Inflammatory macrophage treated with lipopolysaccharide for 1 hour (primary cell): ENCODE measurements around the gene RPL7L1.

Experiments used
- DNase-seq, 2 donors: peaks; one replicate each; pipeline ENCODE4 v3.0.0-alpha.2; 2020 to 2022

The RPL7L1 gene

DNA sequence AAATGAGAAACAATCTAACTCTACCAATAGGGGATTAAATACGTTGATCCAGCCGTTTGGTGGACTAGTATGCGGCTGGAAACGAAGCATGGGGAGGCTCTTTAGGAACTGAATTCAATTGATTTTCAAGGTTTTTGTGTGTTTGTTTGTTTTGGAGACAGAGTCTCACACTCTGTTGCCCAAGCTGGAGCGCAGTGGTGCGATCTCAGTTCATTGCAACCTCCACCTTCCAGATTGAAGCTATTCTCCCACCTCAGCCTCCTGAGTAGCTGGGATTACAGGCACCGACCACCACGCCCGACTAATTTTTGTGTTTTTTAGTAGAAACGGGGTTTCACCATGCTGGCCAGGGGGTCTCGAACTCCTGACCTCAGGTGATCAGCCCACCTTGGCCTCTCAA lies 57.0 kb downstream of the RPL7L1 start:
- DNase-seq = no peak

DNA sequence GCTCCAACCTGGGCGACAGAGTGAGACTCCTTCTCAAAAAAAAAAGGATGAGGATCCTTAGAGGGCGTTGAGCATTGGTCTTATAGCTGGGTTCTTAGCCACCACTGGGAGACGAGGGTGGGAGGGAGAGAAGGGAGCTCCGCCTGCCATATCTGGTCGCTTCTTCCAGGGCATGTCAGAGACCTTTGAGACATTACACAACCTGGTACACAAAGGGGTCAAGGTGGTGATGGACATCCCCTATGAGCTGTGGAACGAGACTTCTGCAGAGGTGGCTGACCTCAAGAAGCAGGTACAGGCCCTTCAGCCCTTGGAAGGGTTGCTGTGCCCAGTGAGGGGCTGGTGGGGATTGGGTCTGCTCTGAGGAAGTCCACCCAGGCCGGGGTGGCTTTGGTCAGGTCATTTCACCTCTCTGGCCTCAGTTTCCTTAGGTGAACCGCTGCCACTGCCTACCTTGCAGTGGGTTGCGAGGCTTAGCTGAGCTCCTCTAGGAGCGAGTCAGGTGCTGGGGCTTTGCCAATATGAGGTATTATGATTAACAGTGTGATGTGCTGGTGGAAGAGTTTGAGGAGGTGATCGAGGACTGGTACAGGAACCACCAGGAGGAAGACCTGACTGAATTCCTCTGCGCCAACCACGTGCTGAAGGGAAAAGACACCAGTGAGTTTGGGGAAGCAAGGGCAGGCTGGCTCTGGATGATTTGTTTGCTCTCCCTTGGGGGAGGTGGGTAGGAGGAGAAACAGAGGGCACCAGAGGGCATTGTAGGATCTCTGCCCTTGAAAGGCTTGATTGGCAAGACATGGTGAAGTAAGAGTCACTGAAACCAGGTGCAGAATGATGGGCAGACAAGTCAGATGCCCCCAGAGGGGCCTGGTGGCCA lies 58.4 kb downstream of the RPL7L1 start:
- DNase-seq = no peak

- no peak for DNase-seq
Measured at GRCh38 chr6:42938428-42938796, 59.0 kb downstream of the RPL7L1 start.

DNA sequence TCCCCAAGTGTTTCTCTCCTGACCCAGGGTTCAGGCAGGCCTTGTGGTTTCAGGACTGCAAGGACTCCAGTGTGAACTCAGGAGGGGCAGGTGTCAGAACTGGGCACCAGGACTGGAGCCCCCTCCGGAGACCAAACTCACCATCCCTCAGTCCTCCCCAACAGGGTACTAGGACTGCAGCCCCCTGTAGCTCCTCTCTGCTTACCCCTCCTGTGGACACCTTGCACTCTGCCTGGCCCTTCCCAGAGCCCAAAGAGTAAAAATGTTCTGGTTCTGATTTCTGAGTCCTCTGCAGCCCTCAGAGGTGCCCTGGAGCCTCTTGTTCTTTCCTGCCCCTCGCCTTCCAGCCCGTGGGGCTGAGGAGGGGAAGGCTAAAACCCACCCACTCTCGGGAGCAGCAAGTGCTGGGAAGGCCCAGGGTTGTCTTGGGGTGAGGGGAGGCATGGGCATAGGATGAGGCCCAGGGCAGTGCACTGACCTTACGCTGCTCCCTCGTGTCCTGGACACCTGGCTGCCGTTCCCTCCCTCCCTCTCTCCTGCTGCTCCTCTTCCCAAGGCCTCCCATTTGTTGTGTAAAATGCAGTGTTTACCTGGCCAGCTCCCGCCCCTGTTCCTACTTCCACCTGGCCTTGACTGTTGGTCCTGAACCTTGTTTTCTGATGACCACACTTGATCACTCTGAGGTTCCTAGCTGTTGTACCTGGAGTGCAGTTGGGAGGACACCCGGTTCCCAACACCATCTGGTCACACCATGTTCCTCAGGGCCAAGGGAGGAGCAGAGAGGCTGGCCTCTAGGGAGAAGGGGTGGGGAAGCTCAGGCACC lies 59.8 kb downstream of the RPL7L1 start:
- DNase-seq = no peak
